Measurements from ENCODE around the gene PREX1. TPM values are rescaled to one million over a fixed set of nuclear protein-coding genes. Genes with fewer than 3 reads are reported as not detected.

The PREX1 gene
- total and polyA plus RNA-seq, 4 donors = 20.4 to 49.0 (median 42.6) TPM

GRCh38 chr20:48582673-48582985 is 245.2 kb downstream of the PREX1 start:
- no peak for ATAC-seq (ENCODE audit: low FRiP score)
- 66 to 74% methylated on average over 5 of the region's 5 CpGs for WGBS, 2 donors
- no peaks in the 10 kb centered on the region for H3K36me3 ChIP-seq (ENCODE audit: control insufficient read depth in 1 of 2, insufficient read depth in 2 of 2, low read length in 1 of 2)
- H3K4me1 ChIP-seq (ENCODE audit: control insufficient read depth in 1 of 2, insufficient read depth in 2 of 2, low read length in 2 of 2) = no peaks in the 10 kb centered on the region
- no peaks in the 10 kb centered on the region for H3K9me3 ChIP-seq (ENCODE audit: control insufficient read depth, low read length)
- H3K4me3 ChIP-seq (ENCODE audit: low read length in 2 of 2) = no peak overlapping the region
- H3K27ac ChIP-seq (ENCODE audit: low read depth in 1 of 2, low read length in 2 of 2) = no peak overlapping the region
- H3K27me3 ChIP-seq (ENCODE audit: control insufficient read depth in 1 of 2, insufficient read depth in 2 of 2, low read length in 1 of 2) = no peaks in the 10 kb centered on the region
- no peak for DNase-seq
- intact Hi-C loops (cut with DNase I) = no loop called here

- no peaks in the 10 kb centered on the region for H3K9me3 ChIP-seq (ENCODE audit: control insufficient read depth, low read length)
- H3K27ac ChIP-seq (ENCODE audit: low read depth in 1 of 2, low read length in 2 of 2) = no peak overlapping the region
- DNase-seq (no peak), ATAC-seq (ENCODE audit: low FRiP score) (no peak)
- intact Hi-C loops (cut with DNase I) = no loop called here
- H3K4me3 ChIP-seq (ENCODE audit: low read length in 2 of 2) = no peak overlapping the region
- no peaks in the 10 kb centered on the region for H3K36me3 ChIP-seq (ENCODE audit: control insufficient read depth in 1 of 2, insufficient read depth in 2 of 2, low read length in 1 of 2)
- H3K27me3 ChIP-seq (ENCODE audit: control insufficient read depth in 1 of 2, insufficient read depth in 2 of 2, low read length in 1 of 2) = no peaks in the 10 kb centered on the region
- H3K4me1 ChIP-seq (ENCODE audit: control insufficient read depth in 1 of 2, insufficient read depth in 2 of 2, low read length in 2 of 2) = no peaks in the 10 kb centered on the region
- 88% methylated on average over 5 of the region's 5 CpGs for WGBS, 2 donors
These were observed 246.6 kb downstream of the PREX1 start for GRCh38 chr20:48581167-48581566.

- ATAC-seq (ENCODE audit: low FRiP score) (no peak), DNase-seq (no peak)
- Histone ChIP-seq H3K4me3 (ENCODE audit: low read length in 2 of 2) (no peak overlapping the region), H3K27ac (ENCODE audit: low read depth in 1 of 2, low read length in 2 of 2) (no peak overlapping the region), H3K4me1 (ENCODE audit: control insufficient read depth in 1 of 2, insufficient read depth in 2 of 2, low read length in 2 of 2) (no peaks in the 10 kb centered on the region), H3K36me3 (ENCODE audit: control insufficient read depth in 1 of 2, insufficient read depth in 2 of 2, low read length in 1 of 2) (no peaks in the 10 kb centered on the region), H3K27me3 (ENCODE audit: control insufficient read depth in 1 of 2, insufficient read depth in 2 of 2, low read length in 1 of 2) (no peaks in the 10 kb centered on the region), H3K9me3 (ENCODE audit: control insufficient read depth, low read length) (no peaks in the 10 kb centered on the region)
- intact Hi-C loops (cut with DNase I) = no loop called here
- 84 to 89% methylated on average over 11 of the region's 11 CpGs for WGBS, 2 donors
These were observed 249.3 kb downstream of the PREX1 start for GRCh38 chr20:48578397-48579098.

- Histone ChIP-seq H3K4me3 (ENCODE audit: low read length in 2 of 2) (no peak overlapping the region), H3K4me1 (ENCODE audit: control insufficient read depth in 1 of 2, insufficient read depth in 2 of 2, low read length in 2 of 2) (no peaks in the 10 kb centered on the region), H3K9me3 (ENCODE audit: control insufficient read depth, low read length) (no peaks in the 10 kb centered on the region), H3K36me3 (ENCODE audit: control insufficient read depth in 1 of 2, insufficient read depth in 2 of 2, low read length in 1 of 2) (no peaks in the 10 kb centered on the region), H3K27me3 (ENCODE audit: control insufficient read depth in 1 of 2, insufficient read depth in 2 of 2, low read length in 1 of 2) (no peaks in the 10 kb centered on the region), H3K27ac (ENCODE audit: low read depth in 1 of 2, low read length in 2 of 2) (no peak overlapping the region)
- DNase-seq = no peak
- intact Hi-C loops (cut with DNase I) = no loop called here
- 76 to 77% methylated on average over 11 of the region's 11 CpGs for WGBS, 2 donors
- ATAC-seq (ENCODE audit: low FRiP score) = no peak
These were observed 250.2 kb downstream of the PREX1 start for GRCh38 chr20:48577557-48577956.

- no peak for DNase-seq
- ATAC-seq (ENCODE audit: low FRiP score) = no peak
- no peaks in the 10 kb centered on the region for H3K36me3 ChIP-seq (ENCODE audit: control insufficient read depth in 1 of 2, insufficient read depth in 2 of 2, low read length in 1 of 2)
- intact Hi-C loops (cut with DNase I) = no loop called here
- H3K4me3 ChIP-seq (ENCODE audit: low read length in 2 of 2) = no peak overlapping the region
- no peaks in the 10 kb centered on the region for H3K27me3 ChIP-seq (ENCODE audit: control insufficient read depth in 1 of 2, insufficient read depth in 2 of 2, low read length in 1 of 2)
- 17 to 20% methylated on average over 1 of the region's 1 CpG for WGBS, 2 donors
- H3K4me1 ChIP-seq (ENCODE audit: control insufficient read depth in 1 of 2, insufficient read depth in 2 of 2, low read length in 2 of 2) = no peaks in the 10 kb centered on the region
- H3K9me3 ChIP-seq (ENCODE audit: control insufficient read depth, low read length) = no peaks in the 10 kb centered on the region
- H3K27ac ChIP-seq (ENCODE audit: low read depth in 1 of 2, low read length in 2 of 2) = no peak overlapping the region
These were observed 253.4 kb downstream of the PREX1 start for GRCh38 chr20:48574383-48574782.

Other genes starting within 250 kb of the PREX1 start
- 10 to 100 TPM; 29.0 to 30.2 TPM for gene ARFGEF2, start 93.7 kb upstream of the PREX1 start, total RNA-seq
- gene ARFGEF2, start 93.7 kb upstream of the PREX1 start, polyA plus RNA-seq = 1 to 10 TPM; 5.8 to 9.6 TPM
- gene CSE1L, start 218.3 kb upstream of the PREX1 start, total RNA-seq = 10 to 100 TPM; 31.0 to 34.1 TPM
- gene CSE1L, start 218.3 kb upstream of the PREX1 start, polyA plus RNA-seq = 10 to 100 TPM; 18.0 to 18.2 TPM